Neuronal stem cell (in vitro differentiated cells): ENCODE results near the gene NFKBIE.

ENCODE experiments used
- DNase-seq: peaks from one replicate; pipeline ENCODE4 v3.0.0-alpha.2; 2013; ENCODE audit warnings: low spot score
- H2AFZ ChIP-seq: one replicate; pipeline ENCODE4 v1.6.1; 2013; ENCODE audit warnings: mild to moderate bottlenecking, low read length, inconsistent platforms
- H2AK5ac ChIP-seq: 2 replicates; pipeline ENCODE4 v1.6.1; 2013; ENCODE audit warnings: low read depth, mild to moderate bottlenecking, inconsistent platforms, low read length, moderate library complexity, mixed read lengths
- H2BK120ac ChIP-seq: 2 replicates; pipeline ENCODE4 v1.6.1; 2013; ENCODE audit warnings: low read depth, mild to moderate bottlenecking, inconsistent platforms, low read length, moderate library complexity, mixed read lengths
- H2BK12ac ChIP-seq: one replicate; pipeline ENCODE4 v1.6.1; 2013; ENCODE audit warnings: low read length, inconsistent platforms
- H2BK15ac ChIP-seq: 2 replicates; pipeline ENCODE4 v1.6.1; 2013; ENCODE audit warnings: mild to moderate bottlenecking, low read length, inconsistent platforms, mixed read lengths
- H2BK5ac ChIP-seq: one replicate; pipeline ENCODE4 v1.6.1; 2013; ENCODE audit warnings: inconsistent platforms, mild to moderate bottlenecking, low read length, moderate library complexity
- H3K14ac ChIP-seq: one replicate; pipeline ENCODE4 v1.6.1; 2013; ENCODE audit warnings: low read length, inconsistent platforms
- H3K18ac ChIP-seq: 2 replicates; pipeline ENCODE4 v1.6.1; 2013; ENCODE audit warnings: low read length, inconsistent platforms
- H3K23ac ChIP-seq: 2 replicates; pipeline ENCODE4 v1.6.1; 2013; ENCODE audit warnings: low read depth, mild to moderate bottlenecking, mixed read lengths, low read length, inconsistent platforms; ENCODE audit not compliant: poor library complexity
- H3K27ac ChIP-seq: replicated peaks from 3 replicates; pipeline ENCODE4 v1.5.1; 2013; ENCODE audit warnings: low read length, inconsistent platforms
- H3K27me3 ChIP-seq, 3 experiments: 2 replicates each; pipeline ENCODE4 v1.6.1; 2013; ENCODE audit warnings: low read length in 3 of 3, mild to moderate bottlenecking in 2 of 3, inconsistent platforms in 1 of 3, low read depth in 1 of 3, mixed read lengths in 1 of 3, moderate library complexity in 1 of 3; ENCODE audit not compliant: control insufficient read depth in 3 of 3, insufficient read depth in 3 of 3
- H3K36me3 ChIP-seq, 2 donors: replicated peaks in 1 of 2; 2 replicates each; pipeline ENCODE4 v1.6.1; 2013; ENCODE audit warnings: low read length in 2 of 2; ENCODE audit not compliant: control insufficient read depth in 2 of 2, insufficient read depth in 2 of 2
- H3K4ac ChIP-seq: 2 replicates; pipeline ENCODE4 v1.6.1; 2013; ENCODE audit warnings: inconsistent platforms, mild to moderate bottlenecking, low read length, moderate library complexity
- H3K4me1 ChIP-seq, 2 donors: 1 replicate in 1 of 2; 2 replicates in 1 of 2; pipeline ENCODE4 v1.6.1; 2013; ENCODE audit warnings: low read length in 2 of 2, low read depth in 1 of 2; ENCODE audit not compliant: control insufficient read depth in 2 of 2, insufficient read depth in 1 of 2
- H3K4me2 ChIP-seq: one replicate; pipeline ENCODE4 v1.6.1; 2013; ENCODE audit warnings: mild to moderate bottlenecking, low read length, inconsistent platforms; ENCODE audit not compliant: insufficient read depth, poor library complexity, severe bottlenecking
- H3K4me3 ChIP-seq, 2 donors: 2 replicates each; pipeline ENCODE4 v1.5.1; 2013; ENCODE audit warnings: low read length in 2 of 2, mild to moderate bottlenecking in 2 of 2, inconsistent platforms in 1 of 2, moderate library complexity in 1 of 2
- H3K79me1 ChIP-seq: one replicate; pipeline ENCODE4 v1.6.1; 2013; ENCODE audit warnings: low read depth, mild to moderate bottlenecking, inconsistent platforms, low read length, moderate library complexity
- H3K9ac ChIP-seq: one replicate; pipeline ENCODE4 v1.6.1; 2013; ENCODE audit warnings: mild to moderate bottlenecking, low read depth, low read length, inconsistent platforms; ENCODE audit not compliant: poor library complexity
- H3K9me3 ChIP-seq, 2 donors: replicated peaks in 1 of 2; 2 replicates each; pipeline versions ENCODE3 to v1.6.1; 2013; ENCODE audit warnings: low read length in 2 of 2, mild to moderate bottlenecking in 2 of 2, inconsistent platforms in 1 of 2, low read depth in 1 of 2, mixed read lengths in 1 of 2, moderate library complexity in 1 of 2; ENCODE audit not compliant: control insufficient read depth in 2 of 2, insufficient read depth in 1 of 2
- H4K8ac ChIP-seq: one replicate; pipeline ENCODE4 v1.6.1; 2013; ENCODE audit warnings: low read depth, mild to moderate bottlenecking, inconsistent platforms, low read length, moderate library complexity
- H4K91ac ChIP-seq: one replicate; pipeline ENCODE4 v1.6.1; 2013; ENCODE audit warnings: low read length, low read depth, mild to moderate bottlenecking, inconsistent platforms; ENCODE audit not compliant: poor library complexity
- WGBS, 2 donors: extraction: QIAGEN DNeasy Blood & Tissue Kit; methylation state at CpG; one replicate each; pipeline ENCODE4 v1.1.7; 2013; ENCODE audit warnings: missing lambda C conversion rate in 2 of 2, mixed read lengths in 1 of 2; ENCODE audit not compliant: insufficient read length in 2 of 2, insufficient replicate concordance in 1 of 2; ENCODE audit errors: extremely low coverage in 2 of 2; 5-methylcytosine and 5-hydroxymethylcytosine counted together

The NFKBIE gene

DNA sequence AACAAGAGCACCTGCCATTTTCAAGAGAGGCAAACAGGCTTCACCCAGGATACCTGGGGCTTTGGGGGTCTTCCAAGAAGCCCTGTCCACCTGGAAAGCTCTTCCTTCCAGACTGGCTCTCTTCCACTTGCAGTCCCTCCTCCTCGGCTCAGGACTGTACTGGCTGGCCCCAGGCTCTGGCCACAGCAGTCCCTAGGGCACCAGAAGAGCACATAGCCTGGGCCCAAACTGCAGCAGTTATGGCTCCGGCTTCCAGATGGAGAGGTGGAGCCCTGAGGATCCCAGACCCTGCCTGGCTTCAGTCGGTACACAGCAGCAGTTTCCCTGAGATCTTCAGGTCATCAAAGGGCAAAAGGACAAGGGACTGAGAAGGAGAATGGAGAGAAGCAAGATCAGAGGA is 6.4 kb downstream of the NFKBIE start:
- no peak overlapping the region for H3K14ac ChIP-seq
- H3K4me1 ChIP-seq: peaks cover 22 to 24% of the 10 kb centered on the region in 2 donors
- H2AFZ ChIP-seq: no peak overlapping the region
- DNase-seq: no peak
- no peak overlapping the region for H2BK120ac ChIP-seq
- no peak overlapping the region for H2AK5ac ChIP-seq
- H3K9ac ChIP-seq: no peak overlapping the region
- H3K18ac ChIP-seq: no peak overlapping the region
- no peak overlapping the region for H2BK12ac ChIP-seq
- no peak overlapping the region for H3K4me2 ChIP-seq
- no peak overlapping the region for H2BK15ac ChIP-seq
- no peak overlapping the region for H3K27ac ChIP-seq
- no peaks in the 10 kb centered on the region for H3K27me3 ChIP-seq
- H2BK5ac ChIP-seq: no peak overlapping the region
- H4K8ac ChIP-seq: no peak overlapping the region
- no CpG with 5 or more reads among the region's 3 CpGs for WGBS, 2 donors
- peaks cover 31 to 72% of the 10 kb centered on the region in 2 donors for H3K36me3 ChIP-seq
- no peak overlapping the region for H3K4me3 ChIP-seq
- H3K9me3 ChIP-seq: no peaks in the 10 kb centered on the region
- H3K23ac ChIP-seq: no peak overlapping the region
- H4K91ac ChIP-seq: no peak overlapping the region
- no peaks in the 10 kb centered on the region for H3K79me1 ChIP-seq
- no peak overlapping the region for H3K4ac ChIP-seq

DNA sequence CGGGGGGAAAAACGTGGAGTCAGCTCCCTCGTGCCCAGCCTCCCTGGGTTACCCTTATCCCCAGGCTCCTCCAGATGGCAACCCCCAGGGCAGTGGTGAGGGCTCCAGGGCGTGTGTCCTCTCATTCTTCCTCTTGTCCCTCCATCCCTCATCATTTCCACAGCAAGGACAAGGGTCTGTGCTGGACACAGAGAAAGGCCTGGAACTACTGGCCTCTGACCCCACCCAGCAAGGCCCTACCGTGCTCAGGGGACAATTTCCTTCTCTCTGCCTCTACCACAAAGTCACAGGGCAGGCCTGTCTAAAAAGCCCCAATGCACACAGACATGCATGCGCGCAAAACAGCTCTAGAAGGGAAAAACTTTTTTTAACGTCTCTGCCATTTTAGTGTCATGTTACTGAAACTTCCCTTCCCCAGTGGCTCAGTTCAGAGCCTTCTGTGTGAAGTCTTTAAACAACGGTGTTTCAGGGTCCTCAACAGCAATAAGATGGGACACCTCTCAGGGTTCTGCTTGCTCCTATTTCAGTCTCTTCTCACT is 7.0 kb downstream of the NFKBIE start:
- no peak for DNase-seq

DNA sequence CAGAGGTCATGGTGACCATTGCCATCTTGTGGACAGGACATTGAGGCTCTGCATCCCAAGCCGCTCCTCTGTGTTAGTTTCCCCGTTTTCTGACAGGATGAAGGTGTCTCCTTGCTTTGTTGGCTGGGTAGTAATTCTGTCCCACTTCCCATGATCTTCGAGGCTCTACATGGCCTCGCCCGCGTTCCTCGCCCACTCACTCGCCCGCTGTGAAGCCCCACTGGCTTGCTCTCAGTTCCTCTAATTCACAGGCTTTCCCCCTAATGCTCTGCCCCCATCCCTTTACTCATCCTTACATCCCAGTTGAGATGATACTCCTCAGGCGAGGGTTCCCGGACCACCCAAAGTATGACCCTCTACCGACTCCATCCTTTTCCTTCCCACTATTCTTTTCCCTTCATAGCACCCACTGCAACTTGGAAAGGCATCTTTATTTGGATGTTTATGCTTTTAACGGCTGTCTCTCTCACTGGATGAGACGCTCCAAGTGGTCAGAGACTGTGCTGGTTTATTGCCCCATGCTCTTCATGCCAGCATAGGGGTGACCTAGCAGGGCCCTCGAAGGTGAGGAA is 7.5 kb downstream of the NFKBIE start:
- peak overlapping the region; percentile 35 for H3K27ac ChIP-seq
- WGBS, 2 donors: no CpG with 5 or more reads among the region's 15 CpGs
- no peaks in the 10 kb centered on the region for H3K9me3 ChIP-seq
- DNase-seq: no peak
- H3K4me2 ChIP-seq: peak overlapping the region; percentile 98
- no peak overlapping the region for H2BK12ac ChIP-seq
- H2BK15ac ChIP-seq: no peak overlapping the region
- no peak overlapping the region for H2BK120ac ChIP-seq
- peak overlapping the region; percentile 92 for H3K23ac ChIP-seq
- H3K4me1 ChIP-seq: peaks cover 13 to 14% of the 10 kb centered on the region in 2 donors
- H2AK5ac ChIP-seq: peak overlapping the region; percentile 27
- peak overlapping the region; percentile 67 to 69 for H3K4me3 ChIP-seq
- no peak overlapping the region for H3K14ac ChIP-seq
- H2AFZ ChIP-seq: peak overlapping the region; percentile 91
- H4K8ac ChIP-seq: no peak overlapping the region
- no peak overlapping the region for H4K91ac ChIP-seq
- no peak overlapping the region for H3K9ac ChIP-seq
- peak overlapping the region; percentile 89 for H3K18ac ChIP-seq
- H3K36me3 ChIP-seq: peaks cover 40 to 79% of the 10 kb centered on the region in 2 donors
- no peak overlapping the region for H3K4ac ChIP-seq
- H2BK5ac ChIP-seq: no peak overlapping the region
- no peaks in the 10 kb centered on the region for H3K27me3 ChIP-seq
- H3K79me1 ChIP-seq: no peaks in the 10 kb centered on the region

More for the DNA sequence above, 7.0 kb downstream of the NFKBIE start:
- Histone ChIP-seq H3K79me1 (no peaks in the 10 kb centered on the region), H3K23ac (no peak overlapping the region), H3K4me3 (no peak overlapping the region), H3K4me1 (peaks cover 17 to 19% of the 10 kb centered on the region in 2 donors), H3K27ac (no peak overlapping the region), H3K9me3 (no peaks in the 10 kb centered on the region), H3K27me3 (no peaks in the 10 kb centered on the region), H3K4me2 (no peak overlapping the region), H3K14ac (no peak overlapping the region), H3K4ac (no peak overlapping the region), H2BK12ac (no peak overlapping the region), H3K9ac (no peak overlapping the region), H3K36me3 (peaks cover 34 to 77% of the 10 kb centered on the region in 2 donors), H3K18ac (no peak overlapping the region), H2AFZ (no peak overlapping the region), H4K91ac (no peak overlapping the region), H2BK15ac (no peak overlapping the region), H2AK5ac (no peak overlapping the region), H4K8ac (no peak overlapping the region), H2BK5ac (no peak overlapping the region), H2BK120ac (no peak overlapping the region)
- WGBS, 2 donors: no CpG with 5 or more reads among the region's 9 CpGs

DNA sequence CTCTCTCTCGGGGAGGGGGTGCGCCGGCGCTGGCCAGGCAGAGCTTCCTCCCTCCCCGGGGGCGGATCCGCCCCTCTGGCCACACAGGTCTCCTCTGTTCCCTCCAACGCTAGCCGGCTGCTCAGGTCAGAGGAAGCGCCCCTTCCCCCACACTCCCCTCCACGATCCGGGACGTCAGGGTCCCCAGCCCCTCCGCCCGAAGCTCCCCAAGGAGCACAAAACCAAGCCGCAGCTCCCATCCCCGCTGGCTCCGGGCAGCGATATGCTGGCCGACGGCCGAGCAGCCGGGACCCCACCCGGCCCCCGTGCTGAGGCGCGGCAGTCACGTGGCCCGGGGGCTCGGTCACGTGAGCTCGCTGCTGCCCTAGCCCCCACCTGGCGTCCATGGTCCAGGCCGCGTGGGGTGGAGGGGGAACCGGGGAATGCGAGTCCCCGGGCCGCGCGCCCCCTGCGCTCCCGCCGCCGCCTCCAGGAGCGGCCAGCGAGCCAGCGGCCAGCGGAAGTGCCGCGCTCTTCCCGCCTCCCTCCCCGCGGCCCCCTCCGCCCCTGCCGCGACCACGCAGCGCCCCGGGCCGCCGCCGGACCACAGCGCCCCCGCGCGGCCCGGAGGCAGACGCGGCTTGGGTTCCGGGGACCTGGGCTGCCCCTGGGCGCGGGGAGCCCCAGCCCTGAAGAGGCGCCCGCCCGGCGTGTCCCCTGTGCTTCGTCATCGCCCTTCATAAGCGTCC is 8.2 kb downstream of the NFKBIE start, which contains the start of gene SLC35B2:
Gene SLC35B2 (minus strand): TSS at position 504 of the 728 bp plus-strand sequence. CDS start 118 bp downstream, at position 386.
- Histone ChIP-seq H2BK12ac (no peak within 1 kb of the TSS), H3K4me3 (peak within 1 kb of the TSS; percentile 67 to 95), H3K9ac (peak within 1 kb of the TSS; percentile 91), H2AFZ (peak within 1 kb of the TSS; percentile 91), H2BK15ac (peak within 1 kb of the TSS; percentile 55), H3K18ac (peak within 1 kb of the TSS; percentile 98), H2BK120ac (no peak within 1 kb of the TSS), H2AK5ac (peak within 1 kb of the TSS; percentile 77), H3K4me1 (peaks cover 12 to 14% of the 10 kb centered on the region in 2 donors), H3K27ac (peak within 1 kb of the TSS; percentile 90), H3K27me3 (no peaks in the 10 kb centered on the region), H3K14ac (peak within 1 kb of the TSS; percentile 26), H3K23ac (peak within 1 kb of the TSS; percentile 92), H3K4me2 (peak within 1 kb of the TSS; percentile 98), H3K9me3 (no peaks in the 10 kb centered on the region), H4K8ac (no peak within 1 kb of the TSS), H3K36me3 (peaks cover 42 to 80% of the 10 kb centered on the region in 2 donors), H3K79me1 (no peaks in the 10 kb centered on the region), H2BK5ac (peak within 1 kb of the TSS; percentile 91), H3K4ac (peak within 1 kb of the TSS; percentile 72), H4K91ac (peak within 1 kb of the TSS; percentile 14)
- no CpG with 5 or more reads among the region's 80 CpGs for WGBS, 2 donors
- DNase-seq: peak; percentile 78
